PC-9 (cell line): Measurements from ENCODE around the gene FADS6.

Experiments used
- CTCF ChIP-seq: fragments of 200-600 bp; sonication (generic); conservative IDR thresholded peaks from 2 replicates; pipeline ENCODE4 v1.6.1; 2017; ENCODE audit warnings: mixed run types, antibody characterized with exemption, mild to moderate bottlenecking, moderate library complexity
- EZH2 ChIP-seq: fragments of 200-600 bp; sonication (generic); IDR thresholded peaks from 2 replicates; pipeline ENCODE4 v1.8.0; 2017; ENCODE audit warnings: antibody characterized with exemption, low read depth

- no peak for TF ChIP-seq CTCF
- no peak for TF ChIP-seq EZH2
Measured at GRCh38 chr17:74875977-74876593, 17.3 kb downstream of the FADS6 start.
